Gastrocnemius medialis (tissue), 4 donors: ENCODE results near the gene HMHB1. TPM values are rescaled to one million over a fixed set of nuclear protein-coding genes. Genes with fewer than 3 reads are reported as not detected.
"Not testable (repeated sequence)": the region's sequence is repeated elsewhere in the genome, so short reads cannot be mapped to it uniquely, and the experiment has no call there.

Source experiments
- ATAC-seq, 2 donors: fragments of 150-250 bp; one replicate each; pipeline ENCODE4 v1.9.1; 2016
- DNase-seq, 2 donors: peaks; one replicate each; pipeline ENCODE4 v3.0.0-alpha.2; 2019
- H3K27ac ChIP-seq, 4 donors: fragments of 200-600 bp; sonication (generic); 1 replicate in 1 of 4; 2 replicates in 3 of 4; pipeline ENCODE4 v1.5.1; 2016 to 2018; ENCODE audit warnings: mild to moderate bottlenecking in 2 of 4, moderate library complexity in 1 of 4
- H3K27me3 ChIP-seq, 3 donors: fragments of 200-600 bp; sonication (generic) in 2 of 3; 1 replicate in 1 of 3; 2 replicates in 2 of 3; pipeline versions ENCODE4 v1.5.1 to v1.6.0; 2016 to 2019; ENCODE audit warnings: mild to moderate bottlenecking in 1 of 3, moderate library complexity in 1 of 3
- H3K36me3 ChIP-seq, 2 donors: fragments of 200-600 bp; sonication (generic) in 1 of 2; one replicate each; pipeline ENCODE4 v1.5.1; 2017 to 2018
- H3K4me1 ChIP-seq, 2 donors: fragments of 200-600 bp; sonication (generic) in 1 of 2; one replicate each; pipeline ENCODE4 v1.5.1; 2016 to 2017; ENCODE audit warnings: mild to moderate bottlenecking in 2 of 2
- H3K4me3 ChIP-seq, 4 donors: fragments of 200-600 bp; sonication (generic) in 3 of 4; 1 replicate in 1 of 4; 2 replicates in 3 of 4; pipeline ENCODE4 v1.5.1; 2016 to 2019; ENCODE audit warnings: mild to moderate bottlenecking in 2 of 4
- H3K9me3 ChIP-seq, 3 donors: fragments of 200-600 bp; sonication (generic) in 2 of 3; 1 replicate in 1 of 3; 2 replicates in 2 of 3; pipeline ENCODE4 v1.5.1; 2016 to 2019
- POLR2A ChIP-seq, 2 donors: fragments of 450-650 bp; IDR thresholded peaks; one replicate each; pipeline ENCODE4 v1.6.1; 2017; ENCODE audit warnings: antibody characterized with exemption in 2 of 2, mild to moderate bottlenecking in 2 of 2, moderate library complexity in 2 of 2
- in situ Hi-C, 4 donors: fragments of 200-750 bp; cut with MboI; loops; one replicate each; pipeline versions ENCODE4 v1.15.0 to v1.8.0; 2017; ENCODE audit warnings: low sequenced_read_pairs in 4 of 4
- intact Hi-C: fragments of 100-400 bp; cut with DNase I; formaldehyde crosslinking; loops from one replicate; pipeline ENCODE4 v1.15.1; 2023; ENCODE audit warnings: low total_unique reads
- total RNA-seq, 4 donors: library from RNA; depleted of rRNA; stranded (reverse); fragments of >200 nt; gene quantifications; one replicate each; pipeline versions ENCODE4 v1.1.0 to v1.2.3, GENCODE V29; 2016
- TF ChIP-seq, protein P1 (sequence below), 5 experiments: fragments of 450-650 bp in 3 of 5; fragments of 200-600 bp in 2 of 5; sonication (generic) in 2 of 5; IDR thresholded peaks in 4 of 5; conservative IDR thresholded peaks in 1 of 5; 1 replicate in 4 of 5; 2 replicates in 1 of 5; pipeline ENCODE4 v1.5.1; 2016 to 2019; ENCODE audit warnings: antibody characterized with exemption in 5 of 5, mild to moderate bottlenecking in 3 of 5, moderate library complexity in 3 of 5

Gene HMHB1
- total RNA-seq, 4 donors from 2014 or later: not detected

DNA sequence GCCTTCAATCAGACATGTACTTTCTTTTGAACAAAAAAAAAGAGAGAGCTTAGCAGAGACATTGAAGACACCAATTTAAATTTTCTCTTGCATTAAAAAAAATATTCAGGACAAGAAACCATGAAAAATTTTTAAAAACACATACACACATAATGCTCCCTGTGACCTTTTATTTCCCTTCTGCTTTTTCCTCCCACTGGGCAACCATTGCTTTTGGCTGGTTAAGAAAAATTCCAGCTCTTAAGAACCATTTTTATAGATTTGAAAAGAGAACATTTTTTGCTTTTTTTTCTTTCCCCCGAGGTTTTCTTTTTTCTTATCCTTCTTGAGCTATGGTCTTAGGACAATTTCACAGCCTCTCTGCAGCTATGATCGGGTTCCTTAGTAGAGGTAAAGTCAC lies 6.1 kb upstream of the HMHB1 start:
- TF ChIP-seq, protein P1, sequence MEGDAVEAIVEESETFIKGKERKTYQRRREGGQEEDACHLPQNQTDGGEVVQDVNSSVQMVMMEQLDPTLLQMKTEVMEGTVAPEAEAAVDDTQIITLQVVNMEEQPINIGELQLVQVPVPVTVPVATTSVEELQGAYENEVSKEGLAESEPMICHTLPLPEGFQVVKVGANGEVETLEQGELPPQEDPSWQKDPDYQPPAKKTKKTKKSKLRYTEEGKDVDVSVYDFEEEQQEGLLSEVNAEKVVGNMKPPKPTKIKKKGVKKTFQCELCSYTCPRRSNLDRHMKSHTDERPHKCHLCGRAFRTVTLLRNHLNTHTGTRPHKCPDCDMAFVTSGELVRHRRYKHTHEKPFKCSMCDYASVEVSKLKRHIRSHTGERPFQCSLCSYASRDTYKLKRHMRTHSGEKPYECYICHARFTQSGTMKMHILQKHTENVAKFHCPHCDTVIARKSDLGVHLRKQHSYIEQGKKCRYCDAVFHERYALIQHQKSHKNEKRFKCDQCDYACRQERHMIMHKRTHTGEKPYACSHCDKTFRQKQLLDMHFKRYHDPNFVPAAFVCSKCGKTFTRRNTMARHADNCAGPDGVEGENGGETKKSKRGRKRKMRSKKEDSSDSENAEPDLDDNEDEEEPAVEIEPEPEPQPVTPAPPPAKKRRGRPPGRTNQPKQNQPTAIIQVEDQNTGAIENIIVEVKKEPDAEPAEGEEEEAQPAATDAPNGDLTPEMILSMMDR (IDR thresholded peaks at IDR 0.05 in 4 of 5, conservative IDR thresholded peaks at IDR 0.05 in 1 of 5): no peak
- TF ChIP-seq POLR2A (IDR thresholded peaks at IDR 0.05): no peak
- Histone ChIP-seq H3K4me1 (no peaks in the 10 kb centered on the region), H3K9me3 (no peaks in the 10 kb centered on the region), H3K4me3 (no peak overlapping the region), H3K27ac (no peak overlapping the region), H3K36me3 (no peaks in the 10 kb centered on the region), H3K27me3 (no peaks in the 10 kb centered on the region)
- intact Hi-C loops: no loop called here
- DNase-seq: no peak
- ATAC-seq: no peak
- in situ Hi-C loops: loop anchor here in 2 of 4 donors (25.0 kb wide), 1 partner anchor 369 kb away; no protein-coding TSS in a partner anchor

- Histone ChIP-seq H3K4me3 (no peak overlapping the region), H3K9me3 (no peaks in the 10 kb centered on the region), H3K27me3 (no peaks in the 10 kb centered on the region), H3K4me1 (no peaks in the 10 kb centered on the region), H3K36me3 (no peaks in the 10 kb centered on the region), H3K27ac (no peak overlapping the region)
- intact Hi-C loops: no loop called here
- ATAC-seq (no peak), DNase-seq (no peak)
- TF ChIP-seq, protein P1 (IDR thresholded peaks at IDR 0.05 in 4 of 5, conservative IDR thresholded peaks at IDR 0.05 in 1 of 5): no peak
- TF ChIP-seq POLR2A (IDR thresholded peaks at IDR 0.05): no peak
- in situ Hi-C loops: loop anchor here in 2 of 4 donors (25.0 kb wide), 1 partner anchor 369 kb away; no protein-coding TSS in a partner anchor
Measured at GRCh38 chr5:143806579-143806978, 5.4 kb upstream of the HMHB1 start.

- intact Hi-C loops (no loop called here), in situ Hi-C loops (loop anchor here in 2 of 4 donors (25.0 kb wide), 1 partner anchor 370 kb away; no protein-coding TSS in a partner anchor)
- TF ChIP-seq POLR2A (IDR thresholded peaks at IDR 0.05): no peak
- TF ChIP-seq, protein P1 (IDR thresholded peaks at IDR 0.05 in 4 of 5, conservative IDR thresholded peaks at IDR 0.05 in 1 of 5): no peak
- H3K4me3 ChIP-seq: no peak overlapping the region
- H3K36me3 ChIP-seq: no peaks in the 10 kb centered on the region
- no peaks in the 10 kb centered on the region for H3K4me1 ChIP-seq
- DNase-seq: no peak
- no peaks in the 10 kb centered on the region for H3K9me3 ChIP-seq
- ATAC-seq: no peak
- H3K27ac ChIP-seq: no peak overlapping the region
- H3K27me3 ChIP-seq: no peaks in the 10 kb centered on the region
Measured at GRCh38 chr5:143807401-143807800, 4.6 kb upstream of the HMHB1 start.

DNA sequence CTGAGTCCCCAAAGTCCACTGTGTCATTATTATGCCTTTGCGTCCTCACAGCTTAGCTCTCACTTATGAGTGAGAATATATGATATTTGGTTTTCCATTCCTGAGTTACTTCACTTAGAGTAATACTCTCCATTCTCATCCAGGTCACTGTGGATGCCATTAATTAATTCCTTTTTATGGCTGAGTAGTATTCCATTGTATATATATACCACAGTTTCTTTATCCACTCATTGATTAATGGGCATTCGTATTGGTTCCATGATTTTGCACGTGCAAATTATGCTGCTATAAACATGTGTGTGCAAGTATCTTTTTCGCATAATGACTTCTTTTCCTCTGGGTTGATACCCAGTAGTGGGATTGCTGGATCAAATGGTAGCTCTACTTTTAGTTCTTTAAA lies 4.4 kb downstream of the HMHB1 start:
- in situ Hi-C loops: loop anchor here in 2 of 4 donors (25.0 kb wide), 1 partner anchor 379 kb away; no protein-coding TSS in a partner anchor

GRCh38 chr5:143819716-143820115 lies 7.8 kb downstream of the HMHB1 start:
- Histone ChIP-seq H3K27me3 (no peaks in the 10 kb centered on the region), H3K9me3 (no peaks in the 10 kb centered on the region), H3K27ac (no peak overlapping the region), H3K4me1 (peaks cover 0 to 6% of the 10 kb centered on the region in 2 donors), H3K4me3 (no peak overlapping the region), H3K36me3 (no peaks in the 10 kb centered on the region)
- TF ChIP-seq POLR2A (IDR thresholded peaks at IDR 0.05): no peak
- TF ChIP-seq, protein P1 (IDR thresholded peaks at IDR 0.05 in 4 of 5, conservative IDR thresholded peaks at IDR 0.05 in 1 of 5): no peak
- DNase-seq (no peak), ATAC-seq (no peak)
- intact Hi-C loops (loop anchor here (10.0 kb wide), 1 partner anchor 625 kb away; no protein-coding TSS in a partner anchor), in situ Hi-C loops (loop anchor here (10.0 to 25.0 kb wide), 5 partner anchors 382 to 905 kb away; partner anchors contain the start of gene NR3C1 (in 1 of the 4))

More for the DNA sequence above, 4.4 kb downstream of the HMHB1 start:
- H3K36me3 ChIP-seq, DNase-seq, ATAC-seq, H3K9me3 ChIP-seq, H3K4me1 ChIP-seq, intact Hi-C loops, H3K27me3 ChIP-seq, H3K27ac ChIP-seq, H3K4me3 ChIP-seq: not testable (repeated sequence)
